GM18526 (cell line): ENCODE results near the gene TULP4.

ENCODE experiments used
- POLR2A ChIP-seq: IDR thresholded peaks from 3 replicates; pipeline ENCODE4 v1.6.1; 2011; ENCODE audit not compliant: insufficient read length; ENCODE audit errors: extremely low read depth

Gene TULP4

GRCh38 chr6:158322400-158322723, 10.1 kb downstream of the TULP4 start:
- no peak for TF ChIP-seq POLR2A

- TF ChIP-seq POLR2A: no peak
Observed at GRCh38 chr6:158322724-158323560, 10.7 kb downstream of the TULP4 start.

GRCh38 chr6:158323561-158323958, 11.3 kb downstream of the TULP4 start:
- no peak for TF ChIP-seq POLR2A

GRCh38 chr6:158324136-158324535, 11.9 kb downstream of the TULP4 start:
- no peak for TF ChIP-seq POLR2A

GRCh38 chr6:158327211-158327610, 14.9 kb downstream of the TULP4 start:
- TF ChIP-seq POLR2A: no peak

GRCh38 chr6:158328952-158329351, 16.7 kb downstream of the TULP4 start:
- TF ChIP-seq POLR2A: no peak

GRCh38 chr6:158329531-158329930, 17.3 kb downstream of the TULP4 start:
- no peak for TF ChIP-seq POLR2A

GRCh38 chr6:158330016-158330415, 17.8 kb downstream of the TULP4 start:
- TF ChIP-seq POLR2A: no peak

GRCh38 chr6:158332237-158332636, 20.0 kb downstream of the TULP4 start:
- TF ChIP-seq POLR2A: no peak

GRCh38 chr6:158333094-158333493, 20.8 kb downstream of the TULP4 start:
- no peak for TF ChIP-seq POLR2A

GRCh38 chr6:158334534-158334933, 22.3 kb downstream of the TULP4 start:
- no peak for TF ChIP-seq POLR2A

- TF ChIP-seq POLR2A: no peak
Observed at GRCh38 chr6:158337332-158337731, 25.1 kb downstream of the TULP4 start.

- TF ChIP-seq POLR2A: no peak
Observed at GRCh38 chr6:158338311-158339112, 26.2 kb downstream of the TULP4 start.

GRCh38 chr6:158340252-158340651, 28.0 kb downstream of the TULP4 start:
- no peak for TF ChIP-seq POLR2A

GRCh38 chr6:158344534-158344933, 32.3 kb downstream of the TULP4 start:
- no peak for TF ChIP-seq POLR2A

GRCh38 chr6:158347335-158347734, 35.1 kb downstream of the TULP4 start:
- no peak for TF ChIP-seq POLR2A
